ENCODE results near the gene LHCGR.

GRCh38 chr2:48709096-48710034 lies 46.2 kb downstream of the LHCGR start:
- TF ChIP-seq CTCF (IDR thresholded peaks at IDR 0.05; ENCODE audit: poor library complexity) (no peak), EZH2 (IDR thresholded peaks at IDR 0.05; ENCODE audit: borderline replicate concordance) (no peak)

Data from hepatocyte (in vitro differentiated cells).